Esophagus squamous epithelium (tissue), 5 donors: Measurements from ENCODE around the gene AGT. TPM values are rescaled to one million over a fixed set of nuclear protein-coding genes. Genes with fewer than 3 reads are reported as not detected.

Source experiments
- DNase-seq: peaks from one replicate; lab custom pipeline; 2025; lab: John Stamatoyannopoulos, UW
- H3K27ac ChIP-seq, 4 donors: fragments of 200-600 bp; sonication (generic); one replicate each; pipeline ENCODE4 v1.5.1; 2016 to 2019; ENCODE audit warnings: mild to moderate bottlenecking in 1 of 4
- H3K27me3 ChIP-seq, 4 donors: fragments of 200-600 bp; sonication (generic); 1 replicate in 3 of 4; 2 replicates in 1 of 4; pipeline versions ENCODE4 v1.5.1 to v1.6.0; 2017 to 2021; ENCODE audit warnings: antibody characterized with exemption in 1 of 4
- H3K36me3 ChIP-seq, 3 donors: fragments of 200-600 bp; sonication (generic); one replicate each; pipeline ENCODE4 v1.5.1; 2016 to 2019
- H3K4me1 ChIP-seq, 3 donors: fragments of 200-600 bp; sonication (generic); one replicate each; pipeline ENCODE4 v1.5.1; 2017 to 2019
- H3K4me3 ChIP-seq, 4 donors: fragments of 200-600 bp; sonication (generic); 1 replicate in 3 of 4; 2 replicates in 1 of 4; pipeline ENCODE4 v1.5.1; 2016 to 2019; ENCODE audit warnings: mild to moderate bottlenecking in 2 of 4, moderate library complexity in 1 of 4
- H3K9me3 ChIP-seq, 3 donors: fragments of 200-600 bp; sonication (generic); one replicate each; pipeline ENCODE4 v1.5.1; 2016 to 2019
- CTCF ChIP-seq, 6 experiments: fragments of 450-650 bp in 4 of 6; fragments of 200-600 bp in 2 of 6; sonication (generic) in 2 of 6; IDR thresholded peaks; one replicate each; pipeline ENCODE4 v1.5.1; 2016 to 2019; ENCODE audit warnings: antibody characterized with exemption in 6 of 6, mild to moderate bottlenecking in 4 of 6, moderate library complexity in 4 of 6
- POLR2A ChIP-seq, 4 donors: fragments of 450-650 bp; IDR thresholded peaks; one replicate each; pipeline ENCODE4 v1.6.1; 2017; ENCODE audit warnings: antibody characterized with exemption in 4 of 4, mild to moderate bottlenecking in 4 of 4, moderate library complexity in 3 of 4
- WGBS, 2 donors: methylation state at CpG; one replicate each; pipeline ENCODE4 v1.1.5; 2018; 5-methylcytosine and 5-hydroxymethylcytosine counted together
- intact Hi-C: fragments of 100-400 bp; cut with DNase I; formaldehyde crosslinking; loops from one replicate; pipeline ENCODE4 v1.15.0; 2022
- total RNA-seq, 4 donors: library from RNA; depleted of rRNA; stranded (reverse); fragments of >200 nt; gene quantifications; one replicate each; pipeline ENCODE4 v1.1.0, GENCODE V29; 2016
- donor health status: DM: yes; HTN: yes; CAD: no.

The AGT gene
- total RNA-seq, 4 donors from 2014 or later, result 0.21 to 0.95 (median 0.40) TPM; not detected in 1

GRCh38 chr1:230744382-230744781 is 30.5 kb upstream of the AGT start:
- TF ChIP-seq CTCF (IDR thresholded peaks at IDR 0.05) (no peak), POLR2A (IDR thresholded peaks at IDR 0.05) (no peak)
- H3K4me1 ChIP-seq, result no peaks in the 10 kb centered on the region
- H3K27ac ChIP-seq, result no peak overlapping the region
- no peaks in the 10 kb centered on the region for H3K36me3 ChIP-seq
- no peak for DNase-seq
- H3K27me3 ChIP-seq, result no peaks in the 10 kb centered on the region
- 55 to 64% methylated on average over 5 of the region's 5 CpGs for WGBS, 2 donors
- no peak overlapping the region for H3K4me3 ChIP-seq
- no peaks in the 10 kb centered on the region for H3K9me3 ChIP-seq
- intact Hi-C loops, result no loop called here

GRCh38 chr1:230743899-230744298 is 30.0 kb upstream of the AGT start:
- Histone ChIP-seq H3K9me3 (no peaks in the 10 kb centered on the region), H3K4me3 (no peak overlapping the region), H3K27ac (no peak overlapping the region), H3K36me3 (no peaks in the 10 kb centered on the region), H3K4me1 (no peaks in the 10 kb centered on the region), H3K27me3 (no peaks in the 10 kb centered on the region)
- WGBS, 2 donors, result 86 to 100% methylated on average over 1 to 2 of the region's 2 CpGs
- no peak for TF ChIP-seq CTCF (IDR thresholded peaks at IDR 0.05)
- TF ChIP-seq POLR2A (IDR thresholded peaks at IDR 0.05), result no peak
- intact Hi-C loops, result no loop called here
- DNase-seq, result no peak

GRCh38 chr1:230739564-230740290 is 25.8 kb upstream of the AGT start:
- H3K27me3 ChIP-seq, result no peaks in the 10 kb centered on the region
- no peaks in the 10 kb centered on the region for H3K36me3 ChIP-seq
- no peak for DNase-seq
- H3K27ac ChIP-seq, result no peak overlapping the region
- no peak overlapping the region for H3K4me3 ChIP-seq
- peaks cover 0 to 3% (median 0%) of the 10 kb centered on the region in 3 donors for H3K9me3 ChIP-seq
- TF ChIP-seq POLR2A (IDR thresholded peaks at IDR 0.05) (no peak), CTCF (IDR thresholded peaks at IDR 0.05) (no peak)
- WGBS, 2 donors, result 90 to 92% methylated on average over 12 of the region's 12 CpGs
- intact Hi-C loops, result no loop called here
- H3K4me1 ChIP-seq, result no peaks in the 10 kb centered on the region

- WGBS, 2 donors, result 88 to 92% methylated on average over 3 of the region's 3 CpGs
- H3K27me3 ChIP-seq, result no peaks in the 10 kb centered on the region
Measured at GRCh38 chr1:230737622-230738262, 23.8 kb upstream of the AGT start.

More at GRCh38 chr1:230737622-230738262, 23.8 kb upstream of the AGT start:
- no peaks in the 10 kb centered on the region for H3K36me3 ChIP-seq
- H3K4me3 ChIP-seq, result no peak overlapping the region
- no peaks in the 10 kb centered on the region for H3K4me1 ChIP-seq
- TF ChIP-seq POLR2A (IDR thresholded peaks at IDR 0.05) (no peak), CTCF (IDR thresholded peaks at IDR 0.05) (no peak)
- H3K9me3 ChIP-seq, result peaks cover 0 to 3% (median 0%) of the 10 kb centered on the region in 3 donors
- intact Hi-C loops, result no loop called here
- H3K27ac ChIP-seq, result no peak overlapping the region
- DNase-seq, result no peak
